K562 (cell line): ENCODE results near the gene MCFD2. TPM values are rescaled to one million over a fixed set of nuclear protein-coding genes. Genes with fewer than 3 reads are reported as not detected.
A peak's percentile ranks its signal among the peaks of the same experiment; 100 is the strongest.

ENCODE experiments used
- ATAC-seq: fragments of 200-7000 bp; cut with Tn5 transposase; 3 replicates; pipeline ENCODE4 v1.9.1; 2020; ENCODE audit warnings: moderate library complexity
- BruUV-seq: library from RNA; stranded (reverse); fragments of 400-500 nt; replicated peaks from 2 replicates; lab custom pipeline; 2021; lab: Mats Ljungman, UMichigan
- CTCF ChIA-PET: fragments of 300-600 bp; formaldehyde crosslinking; extraction: SDS; loops from one replicate; lab custom pipeline; 2021; ENCODE audit warnings: low intra/inter-chr PET ratio; lab: Yijun Ruan, JAX
- POLR2A ChIA-PET: fragments of 300-600, 350-650 bp; sonication (Branson Sonifier 250); formaldehyde crosslinking; extraction: SDS; loops from one replicate; lab custom pipeline; 2021; ENCODE audit warnings: antibody characterized with exemption, inconsistent platforms; lab: Yijun Ruan, JAX
- DNase-seq, 4 experiments: peaks; one replicate each; pipeline versions ENCODE4 v3.0.0 to v3.0.0-alpha.2; 2011 to 2018; ENCODE audit warnings: low spot score in 3 of 4, mixed read lengths in 3 of 4; ENCODE audit errors: extremely low read depth in 1 of 4
- FAIRE-seq: peaks from 2 replicates; lab custom pipeline; 2011; peaks lifted over from hg19 to GRCh38; lab: Jason Lieb, UNC
- H2AFZ ChIP-seq: 2 replicates; pipeline ENCODE4 v1.6.0; 2011; ENCODE audit warnings: low read depth, low read length, control low read depth, inconsistent platforms
- H3K27ac ChIP-seq: fragments of 200-600 bp; 3 replicates; pipeline ENCODE4 v1.8.0; 2011; ENCODE audit warnings: low read depth, mild to moderate bottlenecking, control low read depth, inconsistent platforms, low read length, moderate library complexity, mixed read lengths; ENCODE audit errors: extremely low read depth
- H3K27me3 ChIP-seq, 2 experiments: fragments of 300-600 bp in 1 of 2; 2 replicates in 1 of 2; 3 replicates in 1 of 2; pipeline versions ENCODE4 v1.6.0 to v1.8.0; 2011; ENCODE audit warnings: inconsistent platforms in 2 of 2, low read length in 2 of 2, mild to moderate bottlenecking in 1 of 2, mixed read lengths in 1 of 2, moderate library complexity in 1 of 2; ENCODE audit not compliant: control insufficient read depth in 2 of 2, insufficient read depth in 2 of 2
- H3K36me3 ChIP-seq: fragments of 300-600 bp; 3 replicates; pipeline ENCODE4 v1.8.0; 2011; ENCODE audit warnings: mild to moderate bottlenecking, low read length, inconsistent platforms; ENCODE audit not compliant: control insufficient read depth, insufficient read depth
- H3K4me1 ChIP-seq, 2 experiments: fragments of 200-600 bp in 1 of 2; replicated peaks in 1 of 2; 2 replicates in 1 of 2; 3 replicates in 1 of 2; pipeline versions ENCODE4 v1.5.1 to v1.8.0; 2011; ENCODE audit warnings: inconsistent platforms in 2 of 2, low read length in 2 of 2, mild to moderate bottlenecking in 1 of 2, mixed read lengths in 1 of 2, moderate library complexity in 1 of 2; ENCODE audit not compliant: control insufficient read depth in 2 of 2, insufficient read depth in 2 of 2
- H3K4me2 ChIP-seq: 2 replicates; pipeline ENCODE4 v1.6.1; 2011; ENCODE audit warnings: low read length, control low read depth, inconsistent platforms, mixed read lengths; ENCODE audit not compliant: insufficient read depth
- H3K4me3 ChIP-seq: fragments of 200-600 bp; sonication (generic), shearing (Covaris generic); 2 replicates; pipeline ENCODE4 v1.5.1; 2016; ENCODE audit warnings: control low read depth, inconsistent platforms
- H3K79me2 ChIP-seq: fragments of 200-600 bp; 3 replicates; pipeline ENCODE4 v1.8.0; 2011; ENCODE audit warnings: low read length, inconsistent platforms; ENCODE audit not compliant: control insufficient read depth, insufficient read depth
- H3K9ac ChIP-seq, 2 experiments: 2 replicates each; pipeline versions ENCODE4 v1.6.0 to v1.6.1; 2011; ENCODE audit warnings: low read depth in 2 of 2, low read length in 2 of 2, control low read depth in 1 of 2, inconsistent platforms in 1 of 2, mild to moderate bottlenecking in 1 of 2, mixed read lengths in 1 of 2; ENCODE audit not compliant: insufficient read depth in 1 of 2
- H3K9me1 ChIP-seq: one replicate; pipeline ENCODE4 v1.6.0; 2011; ENCODE audit warnings: inconsistent platforms, mild to moderate bottlenecking, low read length, moderate library complexity; ENCODE audit not compliant: control insufficient read depth, insufficient read depth
- H3K9me3 ChIP-seq: replicated peaks from 2 replicates; pipeline ENCODE4 v1.5.1; 2011; ENCODE audit warnings: low read depth, low read length, inconsistent platforms; ENCODE audit not compliant: control insufficient read depth, insufficient read depth
- H4K20me1 ChIP-seq: replicated peaks from 2 replicates; pipeline ENCODE4 v1.6.1; 2011; ENCODE audit warnings: low read length, inconsistent platforms, mixed read lengths; ENCODE audit not compliant: control insufficient read depth, insufficient read depth
- CREB5 ChIP-seq: fragments of 250-450 bp; sonication (Bioruptor Pico); IDR thresholded peaks from 2 replicates; pipeline ENCODE4 v1.5.0; 2020; ENCODE audit warnings: mild to moderate bottlenecking
- DEAF1 ChIP-seq: fragments of 450-650 bp; formaldehyde crosslinking; IDR thresholded peaks from 2 replicates; pipeline ENCODE4 v1.4.0; 2020; ENCODE audit warnings: mild to moderate bottlenecking, moderate library complexity
- E2F6 ChIP-seq, 2 experiments: IDR thresholded peaks; 2 replicates each; pipeline ENCODE4 v1.6.1; 2011; ENCODE audit warnings: borderline replicate concordance in 1 of 2, control low read depth in 1 of 2, low read depth in 1 of 2, low read length in 1 of 2, mild to moderate bottlenecking in 1 of 2, mixed read lengths in 1 of 2, moderate library complexity in 1 of 2; ENCODE audit not compliant: insufficient read depth in 1 of 2, insufficient read length in 1 of 2, poor library complexity in 1 of 2, severe bottlenecking in 1 of 2; ENCODE audit errors: extremely low read depth in 1 of 2
- HNRNPK ChIP-seq: fragments of 200-400 bp; formaldehyde crosslinking; IDR thresholded peaks from one replicate; pipeline ENCODE4 v1.6.1; 2018; ENCODE audit warnings: mild to moderate bottlenecking, low read depth, low read length; ENCODE audit not compliant: poor library complexity, severe bottlenecking
- MAFK ChIP-seq: IDR thresholded peaks from 2 replicates; pipeline ENCODE4 v1.6.1; 2011; ENCODE audit warnings: low read length, improper control_type of control experiment
- MEIS2 ChIP-seq: fragments of 450-650 bp; IDR thresholded peaks from 2 replicates; pipeline ENCODE4 v1.6.1; 2014; ENCODE audit warnings: mild to moderate bottlenecking; ENCODE audit not compliant: partially characterized antibody
- PHF21A ChIP-seq: fragments of 450-650 bp; IDR thresholded peaks from 2 replicates; pipeline ENCODE4 v1.6.1; 2017; ENCODE audit warnings: low read depth, borderline replicate concordance
- RBM34 ChIP-seq: fragments of 200-400 bp; formaldehyde crosslinking; IDR thresholded peaks from 2 replicates; pipeline ENCODE4 v1.6.1; 2018; ENCODE audit warnings: low read length, borderline replicate concordance; ENCODE audit not compliant: insufficient read depth
- SAFB ChIP-seq: fragments of 200-400 bp; formaldehyde crosslinking; IDR thresholded peaks from 2 replicates; pipeline ENCODE4 v1.6.1; 2017; ENCODE audit warnings: low read depth, low read length, borderline replicate concordance
- ZNF121 ChIP-seq: sonication (generic); formaldehyde crosslinking; conservative IDR thresholded peaks from 2 replicates; pipeline ENCODE4 v1.8.0; 2022; ENCODE audit warnings: missing genetic modification reagents
- WGBS: fragments of 100-300 bp; shearing (Covaris generic); methylation state at CpG from one replicate; pipeline ENCODE4 v1.1.6; 2016; ENCODE audit warnings: low coverage, mixed read lengths; ENCODE audit not compliant: insufficient coverage; ENCODE audit errors: missing lambda C conversion rate; 5-methylcytosine and 5-hydroxymethylcytosine counted together
- in situ Hi-C: fragments of 300-500 bp; cut with MboI; formaldehyde crosslinking; loops from 4 replicates; pipeline ENCODE4 v1.15.0; 2018; ENCODE audit warnings: inconsistent platforms, mixed read lengths
- intact Hi-C: fragments of 100-400 bp; cut with micrococcal nuclease; formaldehyde crosslinking; loops from 2 replicates; pipeline ENCODE4 v1.14.2; 2022
- polyA plus RNA-seq, 8 experiments: library from polyadenylated mRNA; depleted of rRNA in 4 of 8; stranded (reverse) in 5 of 8; unstranded in 3 of 8; fragments of >200 nt; fragmentation: Nextera tagmentation in 2 of 8; fragmentation: Illumina TruSeq in 1 of 8; extraction: Ambion mirVana in 2 of 8; extraction: Trizol in 1 of 8; gene quantifications; 2 replicates each; pipeline versions ENCODE4 v1.2.1 to v1.2.3, GENCODE V29; 2011 to 2014; ENCODE audit warnings: inconsistent platforms in 1 of 8, missing spikeins in 1 of 8
- total RNA-seq, 7 experiments: library from RNA; depleted of rRNA in 6 of 7; stranded (reverse); fragments of >200 nt in 6 of 7; fragmentation: Illumina TruSeq in 2 of 7; extraction: Trizol in 2 of 7; gene quantifications; 2 replicates each; pipeline versions ENCODE4 v1.2.1 to v1.2.3, GENCODE V29; 2011 to 2021; ENCODE audit warnings: low replicate concordance in 1 of 7
- TF ChIP-seq, protein P1 (sequence below), 3 experiments: IDR thresholded peaks in 2 of 3; conservative IDR thresholded peaks in 1 of 3; 2 replicates each; pipeline ENCODE4 v1.5.1; 2011 to 2012; ENCODE audit warnings: low read length in 3 of 3, mild to moderate bottlenecking in 3 of 3, control low read depth in 2 of 3, improper control_type of control experiment in 1 of 3, inconsistent platforms in 1 of 3, low read depth in 1 of 3, mixed read lengths in 1 of 3, moderate library complexity in 1 of 3; ENCODE audit not compliant: insufficient read depth in 2 of 3
- TF ChIP-seq, protein P2 (sequence below): sonication (generic); formaldehyde crosslinking; IDR thresholded peaks from 2 replicates; pipeline ENCODE4 v1.9.0; 2022; ENCODE audit warnings: mild to moderate bottlenecking, missing genetic modification reagents

Gene MCFD2
- total and polyA plus RNA-seq, 9 of the 15 experiments (the other 6 are each of a cell fraction or from before 2014, with no cell fraction given), result 78.6 to 237 (median 123) TPM

DNA sequence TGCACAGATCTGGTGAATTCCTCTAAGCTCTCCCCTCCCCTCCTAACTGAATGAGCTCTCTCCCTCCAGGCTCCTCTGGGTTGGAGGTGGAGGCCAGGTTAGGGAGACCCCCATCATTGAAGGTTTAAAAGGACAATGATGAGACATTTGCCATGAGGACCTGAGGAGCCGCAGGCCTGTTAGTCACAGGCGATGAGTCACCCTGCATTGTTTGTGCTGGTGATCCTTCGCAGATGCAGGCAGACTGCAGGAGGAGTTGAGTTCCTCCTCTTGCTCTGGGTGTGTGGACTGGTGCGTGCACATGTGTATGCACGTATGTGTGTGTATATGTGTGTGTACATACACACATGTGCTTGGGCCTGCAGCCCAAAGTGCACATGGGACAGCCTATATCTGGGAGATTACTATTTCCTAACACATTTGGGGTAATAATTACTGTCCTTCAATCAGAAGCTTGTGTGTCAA is 42.0 kb downstream of the MCFD2 start:
- intact Hi-C loops (no loop called here), in situ Hi-C loops (no loop called here)
- Histone ChIP-seq H3K4me1 (peaks cover 14 to 43% of the 10 kb centered on the region in 2 experiments), H3K27ac (0 out of 3 replicates have a peak overlapping the region, but pooled peaks have one; percentile 5), H3K9me3 (no peaks in the 10 kb centered on the region), H3K27me3 (peaks cover 0 to 9% of the 10 kb centered on the region in 2 experiments; a peak in 2 of 5 replicates), H3K9ac (no peak overlapping the region), H3K4me2 (peak overlapping the region; percentile 11; the same call in 1 of the 2 replicates), H2AFZ (peak overlapping the region; percentile 85), H3K36me3 (no peaks in the 10 kb centered on the region; the same call in 2 of the 3 replicates), H3K4me3 (no peak overlapping the region), H3K79me2 (no peaks in the 10 kb centered on the region), H3K9me1 (no peaks in the 10 kb centered on the region), H4K20me1 (no peaks in the 10 kb centered on the region)
- WGBS, result 3% methylated on average over 5 of the region's 5 CpGs
- BruUV-seq, result no TSS peak
- ATAC-seq, result peak; percentile 84
- peak; percentile 64 to 85 (median 72) for DNase-seq
- POLR2A ChIA-PET, result interaction anchor here (0.6 to 1.7 kb wide), 3 partner anchors 11 to 140 kb away, joined by 3 to 4 read pairs (median 4); no protein-coding TSS in a partner anchor
- peak; percentile 90 for FAIRE-seq
- CTCF ChIA-PET, result no interaction called here
- TF ChIP-seq, protein P1, sequence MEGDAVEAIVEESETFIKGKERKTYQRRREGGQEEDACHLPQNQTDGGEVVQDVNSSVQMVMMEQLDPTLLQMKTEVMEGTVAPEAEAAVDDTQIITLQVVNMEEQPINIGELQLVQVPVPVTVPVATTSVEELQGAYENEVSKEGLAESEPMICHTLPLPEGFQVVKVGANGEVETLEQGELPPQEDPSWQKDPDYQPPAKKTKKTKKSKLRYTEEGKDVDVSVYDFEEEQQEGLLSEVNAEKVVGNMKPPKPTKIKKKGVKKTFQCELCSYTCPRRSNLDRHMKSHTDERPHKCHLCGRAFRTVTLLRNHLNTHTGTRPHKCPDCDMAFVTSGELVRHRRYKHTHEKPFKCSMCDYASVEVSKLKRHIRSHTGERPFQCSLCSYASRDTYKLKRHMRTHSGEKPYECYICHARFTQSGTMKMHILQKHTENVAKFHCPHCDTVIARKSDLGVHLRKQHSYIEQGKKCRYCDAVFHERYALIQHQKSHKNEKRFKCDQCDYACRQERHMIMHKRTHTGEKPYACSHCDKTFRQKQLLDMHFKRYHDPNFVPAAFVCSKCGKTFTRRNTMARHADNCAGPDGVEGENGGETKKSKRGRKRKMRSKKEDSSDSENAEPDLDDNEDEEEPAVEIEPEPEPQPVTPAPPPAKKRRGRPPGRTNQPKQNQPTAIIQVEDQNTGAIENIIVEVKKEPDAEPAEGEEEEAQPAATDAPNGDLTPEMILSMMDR (IDR thresholded peaks at IDR 0.05 in 2 of 3, conservative IDR thresholded peaks at IDR 0.05 in 1 of 3; ENCODE audit: insufficient read depth in 2 of 3, low read depth in 1 of 3, low read length in 3 of 3), result no peak
- TF ChIP-seq MAFK (peak; percentile 12; the same call in 1 of the 2 replicates), DEAF1 (CRISPR knock-in tag) (no peak), E2F6 (IDR thresholded peaks at IDR 0.05; ENCODE audit: borderline replicate concordance in 1 of 2, extremely low read depth in 1 of 2, insufficient read depth in 1 of 2, insufficient read length in 1 of 2, low read depth in 1 of 2, low read length in 1 of 2, poor library complexity in 1 of 2, severe bottlenecking in 1 of 2) (peak; percentile 31 to 35), ZNF121 (CRISPR knock-in tag) (no peak), MEIS2 (peak; percentile 6), HNRNPK (no peak), CREB5 (CRISPR knock-in tag) (no peak), PHF21A (no peak), RBM34 (no peak), SAFB (no peak)
- TF ChIP-seq, protein P2, sequence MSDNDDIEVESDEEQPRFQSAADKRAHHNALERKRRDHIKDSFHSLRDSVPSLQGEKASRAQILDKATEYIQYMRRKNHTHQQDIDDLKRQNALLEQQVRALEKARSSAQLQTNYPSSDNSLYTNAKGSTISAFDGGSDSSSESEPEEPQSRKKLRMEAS (CRISPR knock-in tag), result peak; percentile 90
